Uterus (tissue), 2 donors: ENCODE results near the gene DBNDD2.

Experiments used
- CTCF ChIP-seq, 4 experiments: fragments of 200-600 bp in 2 of 4; fragments of 450-650 bp in 2 of 4; sonication (generic) in 2 of 4; IDR thresholded peaks; one replicate each; pipeline ENCODE4 v1.5.1; 2016 to 2019; ENCODE audit warnings: antibody characterized with exemption in 4 of 4, mild to moderate bottlenecking in 2 of 4, moderate library complexity in 1 of 4
- POLR2A ChIP-seq, 2 donors: fragments of 450-650 bp; IDR thresholded peaks; one replicate each; pipeline ENCODE4 v1.6.1; 2016; ENCODE audit warnings: antibody characterized with exemption in 2 of 2, mild to moderate bottlenecking in 1 of 2, moderate library complexity in 1 of 2

- TF ChIP-seq CTCF (IDR thresholded peaks at IDR 0.05) (no peak), POLR2A (IDR thresholded peaks at IDR 0.05) (no peak)
Observed at GRCh38 chr20:45392733-45393132, 15.4 kb upstream of the DBNDD2 start.
